Effector CD4-positive, alpha-beta T cell (primary cell): ENCODE results near the gene NRP1.
"Not testable (repeated sequence)": the region's sequence is repeated elsewhere in the genome, so short reads cannot be mapped to it uniquely, and the experiment has no call there.

Experiments used
- DNase-seq: peaks from one replicate; pipeline ENCODE4 v3.0.0-alpha.2; 2020

Gene NRP1

GRCh38 chr10:33141251-33141650, 193.2 kb downstream of the NRP1 start:
- no peak for DNase-seq

DNA sequence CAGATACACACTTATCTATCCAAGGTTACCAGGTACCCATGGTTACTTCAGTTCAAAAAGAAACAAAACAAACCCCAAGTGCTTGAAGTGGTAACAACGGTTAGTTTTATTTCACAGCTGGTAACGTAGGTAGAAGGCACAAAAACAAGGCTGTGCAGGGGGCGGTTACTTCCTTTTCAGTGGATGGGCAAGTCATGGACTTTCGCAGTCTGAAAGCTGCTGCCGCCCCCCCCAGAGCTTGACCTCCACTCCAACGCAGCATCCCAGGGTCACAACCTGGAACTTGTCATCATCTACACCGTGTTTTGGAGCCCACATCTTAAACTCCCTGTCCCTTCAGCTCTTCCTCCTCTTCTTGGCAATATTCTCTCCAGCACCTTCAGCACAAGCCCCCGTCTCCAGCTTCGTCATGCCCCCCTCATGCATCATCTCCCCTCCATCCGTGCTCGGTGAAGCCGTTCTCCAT, 195.3 kb downstream of the NRP1 start:
- DNase-seq: peak; percentile 79

DNA sequence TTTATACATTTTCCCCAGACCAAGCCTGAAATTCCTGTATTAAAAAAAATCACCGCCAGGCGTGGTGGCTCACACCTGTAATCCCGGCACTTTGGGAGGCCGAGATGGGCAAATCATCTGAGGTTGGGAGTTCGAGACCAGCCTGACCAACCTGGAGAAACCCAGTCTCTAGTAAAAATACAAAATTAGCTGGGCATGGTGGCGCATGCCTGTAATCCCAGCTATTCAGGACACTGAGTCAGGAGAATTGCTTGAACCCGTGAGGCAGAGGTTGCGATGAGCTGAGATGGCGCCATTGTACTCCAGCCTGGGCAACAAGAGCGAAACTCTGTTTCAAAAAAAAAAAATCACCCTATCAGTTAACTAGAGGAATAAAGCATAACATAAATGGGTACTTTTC, 195.8 kb downstream of the NRP1 start:
- DNase-seq: not testable (repeated sequence)

DNA sequence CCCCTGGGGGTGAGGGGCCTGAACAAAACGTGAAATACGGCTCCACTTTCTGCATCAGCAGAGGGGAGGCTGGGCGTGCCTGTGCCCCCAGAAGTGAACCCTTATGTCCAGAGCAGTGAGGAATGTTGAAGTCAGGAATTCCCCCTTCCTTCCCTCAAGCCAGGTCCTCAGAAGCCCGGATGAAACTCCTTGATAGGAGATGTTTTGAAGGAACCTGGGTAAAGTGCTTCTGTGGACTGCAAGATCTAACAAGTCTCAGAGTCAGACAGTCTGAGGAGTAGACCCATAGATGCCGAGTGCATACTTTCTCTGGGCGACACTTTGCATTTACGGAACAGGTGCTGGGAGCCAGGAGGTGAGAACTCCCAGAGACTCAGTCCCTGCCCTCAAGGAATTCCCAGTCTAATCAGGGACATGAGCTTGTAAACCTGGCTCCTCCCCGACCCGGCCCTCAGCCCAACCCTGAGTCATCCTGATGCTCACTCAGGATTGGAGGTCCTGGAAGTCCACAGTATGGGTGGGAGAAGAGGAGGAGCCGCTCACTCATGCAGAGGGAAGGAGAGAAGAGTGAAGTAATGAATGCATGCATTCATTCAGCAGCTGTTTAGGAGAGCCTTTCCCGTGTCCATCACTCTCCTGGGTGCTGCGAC, 197.0 kb downstream of the NRP1 start:
- DNase-seq: no peak

- DNase-seq: no peak
Observed at GRCh38 chr10:33136781-33137180, 197.7 kb downstream of the NRP1 start.

DNA sequence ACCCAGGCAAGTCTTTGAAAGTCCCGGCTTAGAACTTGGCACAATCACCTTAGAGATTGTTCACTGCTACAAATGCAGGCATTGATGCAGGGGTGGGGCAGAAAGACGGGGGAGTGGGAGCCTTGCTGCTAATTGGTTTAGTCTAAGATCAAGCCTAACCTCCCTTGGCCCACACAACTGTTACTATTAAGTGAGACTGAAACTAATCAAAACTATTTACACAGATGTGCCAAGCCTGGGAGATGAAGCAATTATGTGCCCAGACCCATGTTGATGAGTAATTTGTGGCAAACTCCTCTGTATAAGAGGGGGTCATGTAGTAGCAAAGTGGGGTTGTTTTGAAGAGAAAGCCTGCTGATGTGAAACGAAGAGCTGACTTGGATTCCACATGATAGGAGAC, 198.2 kb downstream of the NRP1 start:
- peak; percentile 29 for DNase-seq

- peak; percentile 70 for DNase-seq
Observed at GRCh38 chr10:33134011-33134751, 200.3 kb downstream of the NRP1 start.

- DNase-seq: no peak
Observed at GRCh38 chr10:33133557-33133956, 200.9 kb downstream of the NRP1 start.

DNA sequence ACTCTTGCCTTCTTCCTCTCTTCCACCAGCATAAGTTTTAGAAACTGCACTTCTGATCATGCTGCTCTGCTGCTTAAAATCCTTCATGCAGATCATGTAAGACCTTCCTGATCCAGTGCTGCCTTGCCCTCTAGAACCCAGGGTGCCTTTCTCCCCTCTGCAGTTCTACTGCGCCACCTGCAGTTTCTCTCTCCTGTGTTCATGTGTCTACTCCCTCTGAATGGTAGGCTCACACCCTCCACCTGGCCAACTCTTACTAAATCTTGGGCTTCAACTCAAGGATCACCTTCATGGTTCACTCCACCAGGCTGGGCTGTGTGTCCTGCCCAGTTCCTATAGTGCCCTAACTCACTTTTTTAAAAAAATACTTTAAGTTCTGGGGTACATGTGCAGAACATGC, 201.8 kb downstream of the NRP1 start:
- DNase-seq: no peak

GRCh38 chr10:33129996-33130386, 204.5 kb downstream of the NRP1 start:
- no peak for DNase-seq

DNA sequence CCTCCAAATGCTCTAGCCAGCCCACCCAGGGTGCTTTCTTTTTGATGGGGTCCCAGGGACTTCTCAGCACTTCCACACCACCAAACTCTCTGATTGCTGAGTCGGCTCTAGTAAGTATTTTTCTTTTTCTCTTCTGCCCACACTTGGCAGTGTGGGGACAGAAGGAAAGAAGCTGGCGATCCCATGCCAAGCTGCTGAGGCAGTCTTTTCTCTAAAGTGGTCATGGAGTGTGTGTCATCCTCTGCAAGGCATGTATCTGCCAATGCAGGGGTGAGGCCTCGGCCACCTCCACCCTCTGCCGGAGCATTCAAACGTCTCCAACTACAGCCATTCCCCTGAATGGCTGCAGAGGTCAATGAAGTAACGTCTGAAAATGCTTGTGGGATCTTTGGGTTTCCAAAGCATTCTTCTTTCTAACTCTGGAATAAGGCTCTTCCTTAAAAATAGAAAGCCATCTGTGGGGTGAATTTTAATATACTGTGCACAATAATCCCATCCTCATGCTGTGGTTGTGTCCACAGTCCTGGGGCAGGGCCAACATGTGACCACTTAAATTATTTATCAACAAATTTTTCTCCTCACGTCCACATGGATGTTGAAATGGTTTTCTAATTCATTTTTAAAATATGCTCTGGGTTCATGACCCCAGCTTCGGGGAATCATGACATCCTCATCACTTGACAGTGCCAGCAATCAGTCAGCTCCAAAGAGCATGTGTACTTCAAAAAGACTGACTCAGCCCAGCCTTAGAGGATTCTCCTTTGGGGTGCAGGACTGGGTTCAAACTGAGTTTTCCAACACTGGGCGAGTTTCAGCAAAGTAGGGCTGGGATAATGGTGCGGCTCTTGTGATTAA, 205.1 kb downstream of the NRP1 start:
- DNase-seq: no peak

GRCh38 chr10:33127622-33128021, 206.8 kb downstream of the NRP1 start:
- DNase-seq: no peak
